Measurements from ENCODE around the gene FIGNL2. TPM values are rescaled to one million over a fixed set of nuclear protein-coding genes. Genes with fewer than 3 reads are reported as not detected.

FIGNL2 gene
- total and polyA plus RNA-seq, 9 of the 15 experiments (the other 6 are each of a cell fraction or from before 2014, with no cell fraction given): 0.01 TPM; not detected in 8

DNA sequence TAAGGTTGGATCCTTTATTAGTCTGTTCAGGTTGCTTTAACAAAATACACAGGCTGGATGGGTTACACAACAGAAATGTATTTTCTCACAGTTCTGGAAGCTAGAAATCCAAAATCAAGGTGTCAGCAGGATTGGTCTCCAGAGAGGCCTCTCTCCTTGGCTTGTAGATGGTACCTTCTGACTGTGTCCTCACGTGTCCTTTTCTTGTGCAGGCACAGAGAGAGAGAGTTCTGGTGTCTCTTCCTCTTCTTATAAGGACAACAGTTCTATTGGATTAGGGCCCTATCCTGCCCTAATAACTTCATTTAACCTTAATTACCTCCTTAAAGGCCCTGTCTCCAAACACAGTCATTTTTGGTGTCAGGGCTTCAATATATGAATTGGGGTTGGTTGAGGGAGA lies 34.8 kb upstream of the FIGNL2 start (continued):
- TF ChIP-seq, protein P1, sequence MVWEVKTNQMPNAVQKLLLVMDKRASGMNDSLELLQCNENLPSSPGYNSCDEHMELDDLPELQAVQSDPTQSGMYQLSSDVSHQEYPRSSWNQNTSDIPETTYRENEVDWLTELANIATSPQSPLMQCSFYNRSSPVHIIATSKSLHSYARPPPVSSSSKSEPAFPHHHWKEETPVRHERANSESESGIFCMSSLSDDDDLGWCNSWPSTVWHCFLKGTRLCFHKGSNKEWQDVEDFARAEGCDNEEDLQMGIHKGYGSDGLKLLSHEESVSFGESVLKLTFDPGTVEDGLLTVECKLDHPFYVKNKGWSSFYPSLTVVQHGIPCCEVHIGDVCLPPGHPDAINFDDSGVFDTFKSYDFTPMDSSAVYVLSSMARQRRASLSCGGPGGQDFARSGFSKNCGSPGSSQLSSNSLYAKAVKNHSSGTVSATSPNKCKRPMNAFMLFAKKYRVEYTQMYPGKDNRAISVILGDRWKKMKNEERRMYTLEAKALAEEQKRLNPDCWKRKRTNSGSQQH (CRISPR knock-in tag; IDR thresholded peaks at IDR 0.05): no peak
- TF ChIP-seq DMBX1 (CRISPR knock-in tag; IDR thresholded peaks at IDR 0.05; ENCODE audit: borderline replicate concordance): peak; percentile 58; the same call in 1 of the 2 replicates
- TF ChIP-seq, protein P2, sequence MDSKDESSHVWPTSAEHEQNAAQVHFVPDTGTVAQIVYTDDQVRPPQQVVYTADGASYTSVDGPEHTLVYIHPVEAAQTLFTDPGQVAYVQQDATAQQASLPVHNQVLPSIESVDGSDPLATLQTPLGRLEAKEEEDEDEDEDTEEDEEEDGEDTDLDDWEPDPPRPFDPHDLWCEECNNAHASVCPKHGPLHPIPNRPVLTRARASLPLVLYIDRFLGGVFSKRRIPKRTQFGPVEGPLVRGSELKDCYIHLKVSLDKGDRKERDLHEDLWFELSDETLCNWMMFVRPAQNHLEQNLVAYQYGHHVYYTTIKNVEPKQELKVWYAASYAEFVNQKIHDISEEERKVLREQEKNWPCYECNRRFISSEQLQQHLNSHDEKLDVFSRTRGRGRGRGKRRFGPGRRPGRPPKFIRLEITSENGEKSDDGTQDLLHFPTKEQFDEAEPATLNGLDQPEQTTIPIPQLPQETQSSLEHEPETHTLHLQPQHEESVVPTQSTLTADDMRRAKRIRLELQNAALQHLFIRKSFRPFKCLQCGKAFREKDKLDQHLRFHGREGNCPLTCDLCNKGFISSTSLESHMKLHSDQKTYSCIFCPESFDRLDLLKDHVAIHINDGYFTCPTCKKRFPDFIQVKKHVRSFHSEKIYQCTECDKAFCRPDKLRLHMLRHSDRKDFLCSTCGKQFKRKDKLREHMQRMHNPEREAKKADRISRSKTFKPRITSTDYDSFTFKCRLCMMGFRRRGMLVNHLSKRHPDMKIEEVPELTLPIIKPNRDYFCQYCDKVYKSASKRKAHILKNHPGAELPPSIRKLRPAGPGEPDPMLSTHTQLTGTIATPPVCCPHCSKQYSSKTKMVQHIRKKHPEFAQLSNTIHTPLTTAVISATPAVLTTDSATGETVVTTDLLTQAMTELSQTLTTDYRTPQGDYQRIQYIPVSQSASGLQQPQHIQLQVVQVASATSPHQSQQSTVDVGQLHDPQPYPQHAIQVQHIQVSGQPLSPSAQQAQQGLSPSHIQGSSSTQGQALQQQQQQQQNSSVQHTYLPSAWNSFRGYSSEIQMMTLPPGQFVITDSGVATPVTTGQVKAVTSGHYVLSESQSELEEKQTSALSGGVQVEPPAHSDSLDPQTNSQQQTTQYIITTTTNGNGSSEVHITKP (IDR thresholded peaks at IDR 0.05; ENCODE audit: partially characterized antibody): peak; percentile 38
- no peak for TF ChIP-seq ZC3H4 (CRISPR knock-in tag; IDR thresholded peaks at IDR 0.05; ENCODE audit: borderline replicate concordance)
- TF ChIP-seq, protein P3, sequence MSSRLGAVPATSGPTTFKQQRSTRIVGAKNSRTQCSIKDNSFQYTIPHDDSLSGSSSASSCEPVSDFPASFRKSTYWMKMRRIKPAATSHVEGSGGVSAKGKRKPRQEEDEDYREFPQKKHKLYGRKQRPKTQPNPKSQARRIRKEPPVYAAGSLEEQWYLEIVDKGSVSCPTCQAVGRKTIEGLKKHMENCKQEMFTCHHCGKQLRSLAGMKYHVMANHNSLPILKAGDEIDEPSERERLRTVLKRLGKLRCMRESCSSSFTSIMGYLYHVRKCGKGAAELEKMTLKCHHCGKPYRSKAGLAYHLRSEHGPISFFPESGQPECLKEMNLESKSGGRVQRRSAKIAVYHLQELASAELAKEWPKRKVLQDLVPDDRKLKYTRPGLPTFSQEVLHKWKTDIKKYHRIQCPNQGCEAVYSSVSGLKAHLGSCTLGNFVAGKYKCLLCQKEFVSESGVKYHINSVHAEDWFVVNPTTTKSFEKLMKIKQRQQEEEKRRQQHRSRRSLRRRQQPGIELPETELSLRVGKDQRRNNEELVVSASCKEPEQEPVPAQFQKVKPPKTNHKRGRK (tag; IDR thresholded peaks at IDR 0.05): no peak
- TF ChIP-seq, protein P4, sequence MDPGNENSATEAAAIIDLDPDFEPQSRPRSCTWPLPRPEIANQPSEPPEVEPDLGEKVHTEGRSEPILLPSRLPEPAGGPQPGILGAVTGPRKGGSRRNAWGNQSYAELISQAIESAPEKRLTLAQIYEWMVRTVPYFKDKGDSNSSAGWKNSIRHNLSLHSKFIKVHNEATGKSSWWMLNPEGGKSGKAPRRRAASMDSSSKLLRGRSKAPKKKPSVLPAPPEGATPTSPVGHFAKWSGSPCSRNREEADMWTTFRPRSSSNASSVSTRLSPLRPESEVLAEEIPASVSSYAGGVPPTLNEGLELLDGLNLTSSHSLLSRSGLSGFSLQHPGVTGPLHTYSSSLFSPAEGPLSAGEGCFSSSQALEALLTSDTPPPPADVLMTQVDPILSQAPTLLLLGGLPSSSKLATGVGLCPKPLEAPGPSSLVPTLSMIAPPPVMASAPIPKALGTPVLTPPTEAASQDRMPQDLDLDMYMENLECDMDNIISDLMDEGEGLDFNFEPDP (CRISPR knock-in tag; IDR thresholded peaks at IDR 0.05): no peak
- TF ChIP-seq SAFB (IDR thresholded peaks at IDR 0.05; ENCODE audit: borderline replicate concordance, low read depth, low read length): no peak

Measured in K562 (cell line).